ENCODE results near the gene YJU2.
"Not testable (repeated sequence)": the region's sequence is repeated elsewhere in the genome, so short reads cannot be mapped to it uniquely, and the experiment has no call there.

The YJU2 gene

GRCh38 chr19:4229179-4229931, 17.5 kb upstream of the YJU2 start, which contains the start of gene EBI3:
EBI3 (plus strand) TSS chr19:4229523; CDS start chr19:4229551, 28 bp downstream.
- peaks cover 8% of the 10 kb centered on the region for H3K4me1 ChIP-seq (ENCODE audit: control insufficient read depth, insufficient read depth, low read length, poor library complexity, severe bottlenecking)
- WGBS, 2 experiments (ENCODE audit: insufficient coverage in 2 of 2): 10 to 45% methylated on average over 2 to 11 of the region's 19 CpGs
- no peaks in the 10 kb centered on the region for H3K36me3 ChIP-seq (ENCODE audit: control insufficient read depth, insufficient read depth, low read length)
- no peak within 1 kb of the TSS for H3K4me3 ChIP-seq (ENCODE audit: extremely low read depth, insufficient read depth, low read length, poor library complexity, severe bottlenecking)
- H3K27ac ChIP-seq (ENCODE audit: low read depth, low read length, severe bottlenecking): no peak within 1 kb of the TSS
- no peaks in the 10 kb centered on the region for H3K9me3 ChIP-seq (ENCODE audit: control insufficient read depth, low read length)

- not testable (repeated sequence) for H3K27ac ChIP-seq (ENCODE audit: low read depth, low read length, severe bottlenecking); H3K9me3 ChIP-seq (ENCODE audit: control insufficient read depth, low read length)
- WGBS, 2 experiments (ENCODE audit: insufficient coverage in 2 of 2): 90 to 92% methylated on average over 3 to 4 of the region's 6 CpGs
Observed at GRCh38 chr19:4230237-4230636, 16.6 kb upstream of the YJU2 start.

DNA sequence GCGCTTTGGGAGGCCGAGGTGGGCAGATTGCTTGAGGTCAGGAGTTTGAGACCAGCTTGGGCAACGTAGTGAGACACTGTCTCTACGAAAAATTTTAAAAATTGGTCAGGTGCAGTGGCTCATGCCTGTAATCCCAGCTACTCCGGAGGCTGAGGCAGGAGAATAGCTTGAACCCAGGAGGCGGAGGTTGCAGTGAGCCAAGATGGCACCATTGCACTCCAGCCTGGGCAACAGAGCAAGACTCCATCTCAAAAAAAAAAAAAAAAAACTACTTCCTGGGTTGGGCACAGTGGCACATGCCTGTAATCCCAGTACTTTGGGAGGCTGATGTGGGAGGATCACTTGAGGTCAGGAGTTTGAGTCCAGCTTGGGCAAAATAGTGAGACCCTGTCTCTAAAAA, 15.4 kb upstream of the YJU2 start:
- WGBS, 2 experiments (ENCODE audit: insufficient coverage in 2 of 2): 91 to 93% methylated on average over 5 to 6 of the region's 6 CpGs
- not testable (repeated sequence) for H3K36me3 ChIP-seq (ENCODE audit: control insufficient read depth, insufficient read depth, low read length); H3K9me3 ChIP-seq (ENCODE audit: control insufficient read depth, low read length); H3K4me1 ChIP-seq (ENCODE audit: control insufficient read depth, insufficient read depth, low read length, poor library complexity, severe bottlenecking); H3K27ac ChIP-seq (ENCODE audit: low read depth, low read length, severe bottlenecking); H3K4me3 ChIP-seq (ENCODE audit: extremely low read depth, insufficient read depth, low read length, poor library complexity, severe bottlenecking)

More at GRCh38 chr19:4230237-4230636, 16.6 kb upstream of the YJU2 start:
- not testable (repeated sequence) for H3K4me3 ChIP-seq (ENCODE audit: extremely low read depth, insufficient read depth, low read length, poor library complexity, severe bottlenecking); H3K36me3 ChIP-seq (ENCODE audit: control insufficient read depth, insufficient read depth, low read length); H3K4me1 ChIP-seq (ENCODE audit: control insufficient read depth, insufficient read depth, low read length, poor library complexity, severe bottlenecking)

DNA sequence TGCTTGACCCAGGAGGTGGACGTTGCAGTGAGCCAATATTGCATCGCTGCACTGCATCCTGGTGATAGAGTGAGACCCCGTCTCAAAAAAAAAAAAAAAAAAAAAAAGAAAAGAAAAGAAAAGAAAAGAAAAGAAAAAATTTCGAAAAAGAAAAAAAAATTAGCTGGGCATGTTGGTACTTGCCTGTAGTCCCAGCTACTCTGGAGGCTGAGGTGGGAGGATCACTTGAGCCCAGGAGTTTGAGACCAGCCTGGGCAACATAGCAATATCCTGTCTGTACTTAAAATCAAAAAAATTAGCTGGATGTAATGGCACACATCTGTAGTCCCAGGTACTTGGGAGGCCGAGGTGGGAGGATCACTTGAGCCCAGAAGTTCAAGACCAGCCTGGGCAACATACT, 14.7 kb upstream of the YJU2 start:
- 89 to 96% methylated on average over 4 of the region's 5 CpGs for WGBS, 2 experiments (ENCODE audit: insufficient coverage in 2 of 2)
- not testable (repeated sequence) for H3K4me1 ChIP-seq (ENCODE audit: control insufficient read depth, insufficient read depth, low read length, poor library complexity, severe bottlenecking); H3K27ac ChIP-seq (ENCODE audit: low read depth, low read length, severe bottlenecking); H3K36me3 ChIP-seq (ENCODE audit: control insufficient read depth, insufficient read depth, low read length); H3K9me3 ChIP-seq (ENCODE audit: control insufficient read depth, low read length); H3K4me3 ChIP-seq (ENCODE audit: extremely low read depth, insufficient read depth, low read length, poor library complexity, severe bottlenecking)

DNA sequence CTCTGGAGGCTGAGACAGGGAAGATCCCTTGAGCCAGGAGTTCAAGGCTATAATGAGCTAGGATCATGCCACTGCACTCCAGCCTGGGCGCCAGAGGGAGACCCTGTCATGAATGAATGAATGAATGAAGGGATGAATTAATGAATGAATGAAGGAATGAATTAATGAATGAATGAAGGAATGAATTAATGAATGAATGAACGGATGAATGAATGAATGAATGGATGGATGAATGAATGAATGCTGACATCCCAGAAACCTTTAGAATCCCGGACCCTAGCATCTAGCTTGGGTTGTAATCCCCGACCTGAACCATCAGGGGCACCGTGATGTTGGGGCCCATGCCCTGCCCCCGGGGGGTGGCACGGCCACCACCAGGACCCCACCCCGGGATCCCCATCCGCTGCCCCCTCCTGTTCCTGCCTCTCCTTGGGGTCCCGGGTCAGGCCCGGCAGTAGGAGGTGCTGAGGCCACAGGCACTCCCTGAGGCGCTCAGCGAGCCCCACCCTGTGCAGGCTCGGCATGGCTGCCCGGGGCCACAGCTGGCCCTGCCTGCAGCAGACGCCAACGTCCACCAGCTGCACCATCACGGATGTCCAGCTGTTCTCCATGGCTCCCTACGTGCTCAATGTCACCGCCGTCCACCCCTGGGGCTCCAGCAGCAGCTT, 14.1 kb upstream of the YJU2 start:
- Histone ChIP-seq H3K36me3 (ENCODE audit: control insufficient read depth, insufficient read depth, low read length) (no peaks in the 10 kb centered on the region), H3K9me3 (ENCODE audit: control insufficient read depth, low read length) (no peaks in the 10 kb centered on the region), H3K4me3 (ENCODE audit: extremely low read depth, insufficient read depth, low read length, poor library complexity, severe bottlenecking) (no peak overlapping the region), H3K4me1 (ENCODE audit: control insufficient read depth, insufficient read depth, low read length, poor library complexity, severe bottlenecking) (peaks cover 4% of the 10 kb centered on the region), H3K27ac (ENCODE audit: low read depth, low read length, severe bottlenecking) (no peak overlapping the region)
- WGBS, 2 experiments (ENCODE audit: insufficient coverage in 2 of 2): 79 to 80% methylated on average over 18 to 21 of the region's 21 CpGs

DNA sequence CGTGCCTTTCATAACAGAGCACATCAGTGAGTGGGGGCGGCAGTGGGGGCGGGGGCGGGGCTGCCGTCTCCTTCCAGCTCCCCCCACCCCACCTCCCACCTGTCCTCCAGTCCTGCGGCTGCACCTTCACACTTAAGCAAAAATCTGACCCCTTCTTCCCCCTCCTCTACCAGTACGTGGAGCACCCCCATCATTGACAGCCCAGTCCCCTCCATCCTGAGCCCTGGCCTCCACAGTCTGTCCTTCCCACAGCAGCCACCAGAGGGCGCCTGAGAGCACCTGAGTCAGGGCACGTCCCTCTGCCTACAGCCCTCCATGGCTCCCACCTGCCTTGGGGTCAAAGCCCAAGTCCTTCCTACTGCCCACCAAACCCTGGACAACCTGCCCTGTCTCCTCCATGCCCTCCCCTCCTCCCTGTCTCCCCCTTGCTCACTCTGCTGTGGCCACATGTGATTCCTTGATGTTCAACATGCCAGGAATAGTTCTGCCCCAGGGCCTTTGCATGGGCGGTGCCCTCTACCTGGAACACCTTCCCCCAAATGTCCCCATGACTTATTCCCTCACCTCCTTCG, 13.5 kb upstream of the YJU2 start:
- H3K36me3 ChIP-seq (ENCODE audit: control insufficient read depth, insufficient read depth, low read length): no peaks in the 10 kb centered on the region
- H3K27ac ChIP-seq (ENCODE audit: low read depth, low read length, severe bottlenecking): no peak overlapping the region
- H3K9me3 ChIP-seq (ENCODE audit: control insufficient read depth, low read length): no peaks in the 10 kb centered on the region
- 56 to 67% methylated on average over 8 to 10 of the region's 11 CpGs for WGBS, 2 experiments (ENCODE audit: insufficient coverage in 2 of 2)
- H3K4me1 ChIP-seq (ENCODE audit: control insufficient read depth, insufficient read depth, low read length, poor library complexity, severe bottlenecking): peaks cover 4% of the 10 kb centered on the region
- no peak overlapping the region for H3K4me3 ChIP-seq (ENCODE audit: extremely low read depth, insufficient read depth, low read length, poor library complexity, severe bottlenecking)

DNA sequence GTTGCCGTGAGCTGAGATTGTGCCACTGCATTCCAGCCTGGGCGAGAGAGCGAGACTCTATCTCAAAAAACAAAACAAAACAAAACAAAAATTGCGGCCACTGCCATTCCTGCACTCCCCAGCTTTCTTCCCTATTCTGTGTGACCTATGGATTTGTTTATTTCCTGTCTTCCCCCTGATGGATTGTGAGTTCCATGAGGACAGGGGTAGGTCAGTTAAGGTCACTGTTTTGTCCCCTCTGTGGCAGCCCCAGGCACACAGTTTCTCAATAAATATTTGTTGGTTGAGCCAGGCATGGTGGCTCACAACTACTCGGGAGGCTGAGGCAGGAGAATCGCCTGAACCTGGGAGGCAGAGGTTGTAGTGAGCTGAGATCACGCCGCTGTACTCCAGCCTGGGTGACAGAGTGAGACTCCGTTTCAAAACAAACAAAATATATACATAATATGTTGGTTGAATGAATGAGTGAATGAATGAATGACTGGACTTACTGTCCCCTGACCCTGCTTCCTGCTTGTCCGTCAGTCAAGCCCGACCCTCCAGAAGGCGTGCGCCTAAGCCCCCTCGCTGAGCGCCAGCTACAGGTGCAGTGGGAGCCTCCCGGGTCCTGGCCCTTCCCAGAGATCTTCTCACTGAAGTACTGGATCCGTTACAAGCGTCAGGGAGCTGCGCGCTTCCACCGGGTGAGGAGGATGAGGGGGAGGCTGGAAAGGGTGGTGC, 12.6 kb upstream of the YJU2 start:
- no peak overlapping the region for H3K27ac ChIP-seq (ENCODE audit: low read depth, low read length, severe bottlenecking)
- WGBS, 2 experiments (ENCODE audit: insufficient coverage in 2 of 2): 76 to 79% methylated on average over 6 to 13 of the region's 21 CpGs
- no peaks in the 10 kb centered on the region for H3K36me3 ChIP-seq (ENCODE audit: control insufficient read depth, insufficient read depth, low read length)
- H3K4me3 ChIP-seq (ENCODE audit: extremely low read depth, insufficient read depth, low read length, poor library complexity, severe bottlenecking): no peak overlapping the region
- no peaks in the 10 kb centered on the region for H3K9me3 ChIP-seq (ENCODE audit: control insufficient read depth, low read length)
- H3K4me1 ChIP-seq (ENCODE audit: control insufficient read depth, insufficient read depth, low read length, poor library complexity, severe bottlenecking): no peaks in the 10 kb centered on the region

GRCh38 chr19:4234862-4235201, 12.0 kb upstream of the YJU2 start:
- WGBS, 2 experiments (ENCODE audit: insufficient coverage in 2 of 2): 87% methylated on average over 10 to 13 of the region's 13 CpGs
- H3K27ac ChIP-seq (ENCODE audit: low read depth, low read length, severe bottlenecking): no peak overlapping the region
- no peak overlapping the region for H3K4me3 ChIP-seq (ENCODE audit: extremely low read depth, insufficient read depth, low read length, poor library complexity, severe bottlenecking)
- no peaks in the 10 kb centered on the region for H3K36me3 ChIP-seq (ENCODE audit: control insufficient read depth, insufficient read depth, low read length)
- H3K4me1 ChIP-seq (ENCODE audit: control insufficient read depth, insufficient read depth, low read length, poor library complexity, severe bottlenecking): no peaks in the 10 kb centered on the region
- H3K9me3 ChIP-seq (ENCODE audit: control insufficient read depth, low read length): no peaks in the 10 kb centered on the region

GRCh38 chr19:4237510-4237909, 9.4 kb upstream of the YJU2 start:
- not testable (repeated sequence) for H3K27ac ChIP-seq (ENCODE audit: low read depth, low read length, severe bottlenecking); H3K4me1 ChIP-seq (ENCODE audit: control insufficient read depth, insufficient read depth, low read length, poor library complexity, severe bottlenecking); H3K36me3 ChIP-seq (ENCODE audit: control insufficient read depth, insufficient read depth, low read length); H3K4me3 ChIP-seq (ENCODE audit: extremely low read depth, insufficient read depth, low read length, poor library complexity, severe bottlenecking); H3K9me3 ChIP-seq (ENCODE audit: control insufficient read depth, low read length)
- WGBS, 2 experiments (ENCODE audit: insufficient coverage in 2 of 2): 94 to 95% methylated on average over 13 to 15 of the region's 16 CpGs

DNA sequence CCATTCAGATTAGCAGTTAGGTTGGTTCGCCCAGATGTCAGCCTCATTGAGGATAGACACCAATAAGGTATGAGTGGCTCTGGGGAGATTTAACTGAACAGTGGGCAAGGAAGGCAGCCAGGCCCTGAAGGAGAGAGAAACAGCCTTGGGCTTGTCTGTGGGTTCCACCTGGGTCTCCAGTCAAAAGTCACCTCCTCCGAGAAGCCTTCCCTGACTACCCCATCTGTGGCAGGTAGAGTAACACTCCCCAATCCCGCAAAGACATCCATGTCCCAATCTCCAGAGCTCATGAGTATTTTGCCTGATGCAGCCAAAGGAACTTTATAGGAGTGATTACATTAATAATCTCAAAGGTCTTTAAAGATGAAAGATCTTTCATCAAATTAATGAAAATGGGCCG, 8.0 kb upstream of the YJU2 start:
- no peak overlapping the region for H3K4me3 ChIP-seq (ENCODE audit: extremely low read depth, insufficient read depth, low read length, poor library complexity, severe bottlenecking)
- H3K9me3 ChIP-seq (ENCODE audit: control insufficient read depth, low read length): no peaks in the 10 kb centered on the region
- H3K27ac ChIP-seq (ENCODE audit: low read depth, low read length, severe bottlenecking): no peak overlapping the region
- no peaks in the 10 kb centered on the region for H3K4me1 ChIP-seq (ENCODE audit: control insufficient read depth, insufficient read depth, low read length, poor library complexity, severe bottlenecking)
- WGBS, 2 experiments (ENCODE audit: insufficient coverage in 2 of 2): 89 to 91% methylated on average over 3 of the region's 4 CpGs
- H3K36me3 ChIP-seq (ENCODE audit: control insufficient read depth, insufficient read depth, low read length): no peaks in the 10 kb centered on the region

Data from mesodermal cell (in vitro differentiated cells).